COLO829 (cell line): ENCODE results near the gene TOB1.
"Not testable (repeated sequence)": the region's sequence is repeated elsewhere in the genome, so short reads cannot be mapped to it uniquely, and the experiment has no call there.

Source experiments
- DNase-seq: peaks from one replicate; pipeline ENCODE4 v3.0.0; 2012; ENCODE audit warnings: low spot score

Gene TOB1

DNA sequence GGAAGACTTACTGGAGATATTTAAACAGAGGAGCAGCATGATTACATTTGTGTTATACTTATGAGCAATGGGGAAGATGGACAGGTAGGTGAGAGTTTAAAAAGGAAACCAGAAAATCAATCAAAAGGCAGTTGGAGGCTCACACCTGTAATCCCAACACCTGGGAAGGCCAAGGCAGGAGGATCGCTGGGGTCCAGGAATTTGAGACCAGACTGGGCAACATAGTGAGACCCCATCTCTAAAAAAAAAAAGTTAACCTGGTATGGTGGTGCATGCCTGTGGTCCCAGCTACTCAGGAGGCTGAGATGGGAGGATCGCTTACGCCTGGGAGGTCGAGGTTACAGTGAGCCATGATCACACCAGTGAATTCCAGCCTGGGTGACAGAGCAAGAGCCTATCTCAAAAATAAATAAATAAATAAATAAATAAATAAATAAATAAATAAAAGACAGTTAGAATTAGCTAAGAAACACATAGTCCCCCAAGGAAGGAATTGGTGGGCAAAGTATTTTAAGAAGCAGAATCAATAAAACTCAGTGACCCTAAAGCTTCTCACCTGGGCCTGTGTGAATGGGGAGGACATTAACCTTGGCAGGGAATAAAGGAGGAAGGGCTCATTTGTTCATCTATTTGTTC, 32.3 kb upstream of the TOB1 start:
- DNase-seq: no peak

DNA sequence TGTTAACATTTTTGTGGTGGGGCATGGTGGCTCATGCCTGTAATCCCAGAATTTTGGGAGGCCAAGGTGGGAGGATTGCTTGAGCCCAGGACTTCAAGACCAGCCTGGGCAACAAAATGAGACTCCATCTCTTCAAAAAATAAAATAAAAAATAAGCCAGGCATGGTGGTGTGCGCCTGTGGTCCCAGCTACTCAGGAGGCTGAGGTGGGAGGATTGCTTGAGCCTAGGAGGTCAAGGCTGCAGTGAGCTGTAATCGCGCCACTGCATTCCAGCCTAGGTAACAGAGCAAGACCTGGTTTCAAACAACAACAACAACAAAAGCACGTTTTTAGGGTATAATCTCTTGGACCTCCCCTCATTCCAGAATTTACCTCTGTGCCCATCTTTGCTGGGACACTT, 28.4 kb upstream of the TOB1 start:
- DNase-seq: not testable (repeated sequence)

DNA sequence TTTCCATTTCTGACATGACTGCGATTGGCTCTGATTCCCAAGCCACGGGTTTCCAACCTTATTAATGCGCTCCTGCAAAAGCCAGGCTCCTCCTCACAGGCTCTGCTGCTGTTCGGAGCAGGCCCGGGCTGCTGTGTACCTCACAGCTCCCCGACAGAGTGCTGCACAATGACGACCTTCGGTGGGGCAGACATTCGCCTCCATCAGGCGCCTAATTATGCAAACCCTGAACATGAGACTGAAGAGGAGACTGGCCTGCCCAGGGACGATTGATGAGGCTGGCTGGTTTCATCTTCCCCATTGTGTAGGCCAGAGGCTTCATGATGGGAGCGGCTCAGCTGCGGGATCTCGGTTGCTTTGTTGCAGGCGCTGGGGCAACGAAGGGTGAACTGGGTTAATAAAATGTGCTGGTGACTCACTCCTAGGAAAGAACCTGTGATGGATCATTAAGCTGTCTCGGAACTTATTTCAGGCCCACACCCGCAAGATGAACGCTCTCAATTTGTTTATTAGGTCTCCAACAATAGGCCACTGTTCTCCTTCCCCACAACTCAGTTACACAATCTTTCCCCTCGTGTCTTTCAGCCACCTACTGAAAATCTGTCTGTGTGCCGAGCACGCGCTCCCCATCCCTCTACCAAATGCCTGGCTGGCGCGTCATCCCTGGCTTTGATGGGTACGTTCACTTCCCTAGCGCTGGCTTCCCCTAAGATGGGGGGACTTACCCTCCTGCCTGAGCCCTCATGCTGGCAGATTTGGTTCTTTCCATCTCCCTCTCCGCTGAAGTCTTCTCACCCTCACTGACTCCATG, 27.2 kb upstream of the TOB1 start:
- DNase-seq: peak; percentile 87

DNA sequence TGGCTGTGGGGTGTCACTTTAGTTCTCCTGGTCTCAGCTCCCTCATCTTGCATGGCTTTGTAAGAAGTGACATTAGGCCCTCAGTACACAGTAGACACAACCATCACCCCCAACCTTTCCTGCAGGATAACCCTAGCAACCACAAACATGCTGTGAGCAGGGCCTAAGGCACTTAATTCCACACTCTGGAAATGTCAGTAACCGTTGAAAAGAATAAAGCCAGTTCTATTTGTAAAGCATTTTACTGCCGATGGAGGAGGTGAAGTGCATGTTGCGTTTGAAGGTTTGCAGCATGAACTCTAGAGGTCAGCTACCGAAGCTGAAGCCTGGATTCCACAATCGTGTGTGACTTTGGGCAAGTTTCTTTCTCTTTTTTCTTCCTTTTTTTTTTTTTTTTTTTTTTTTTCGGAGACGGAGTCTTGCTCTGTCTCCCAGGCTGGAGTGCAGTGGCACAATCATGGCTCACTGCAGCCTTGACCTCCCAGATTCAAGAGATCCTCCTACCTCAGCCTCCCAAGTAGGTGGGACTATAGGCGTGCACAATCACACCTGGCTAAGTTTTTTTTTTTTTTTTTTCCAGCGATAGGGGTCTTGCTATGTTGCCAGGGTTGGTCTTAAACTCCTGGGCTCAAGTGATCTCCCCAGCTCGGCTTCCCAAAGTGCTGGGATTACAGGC, 26.1 kb upstream of the TOB1 start:
- no peak for DNase-seq

- no peak for DNase-seq
Measured at GRCh38 chr17:50891577-50891989, 25.4 kb upstream of the TOB1 start.

DNA sequence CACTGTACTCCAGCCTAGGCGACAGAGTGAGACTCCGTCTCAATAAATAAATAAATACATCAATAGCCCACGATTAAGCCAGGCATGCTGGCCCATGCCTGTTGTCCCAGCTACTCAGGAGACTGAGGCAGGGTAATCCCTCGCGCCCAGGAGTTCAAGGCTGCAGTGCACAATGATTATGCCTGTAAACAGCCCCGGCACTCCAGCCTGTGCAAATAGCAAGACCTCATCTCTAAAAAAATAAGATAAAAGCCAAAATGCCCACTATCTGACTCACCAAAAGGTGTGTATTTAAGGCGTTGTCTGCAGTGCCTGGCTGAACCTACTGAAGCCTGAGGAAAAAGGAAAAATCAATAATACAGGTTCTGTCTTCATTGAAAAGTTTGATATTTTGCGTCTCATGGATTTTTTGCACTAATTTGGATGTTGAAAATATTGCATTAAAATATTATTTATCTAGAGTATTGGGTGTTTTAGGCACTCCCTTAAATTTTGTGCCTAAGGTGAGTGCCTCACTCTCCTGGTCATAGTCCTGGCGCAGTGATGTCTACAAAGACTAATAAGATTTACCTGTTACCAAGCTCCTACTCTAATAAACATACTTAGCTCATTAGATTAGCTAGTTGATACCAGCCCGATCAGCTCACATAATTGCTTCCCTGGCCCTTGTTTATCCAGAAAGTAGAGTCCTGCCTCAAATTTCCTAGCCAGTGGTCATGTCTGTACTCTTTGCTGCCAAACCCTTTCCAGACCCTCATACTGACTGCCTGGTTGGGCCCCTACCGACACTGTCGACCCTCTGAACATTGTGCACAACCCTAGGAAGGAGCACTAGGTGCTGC, 24.7 kb upstream of the TOB1 start:
- no peak for DNase-seq

GRCh38 chr17:50889528-50890118, 23.5 kb upstream of the TOB1 start:
- no peak for DNase-seq

- DNase-seq: no peak
Measured at GRCh38 chr17:50887705-50888245, 21.6 kb upstream of the TOB1 start.

- no peak for DNase-seq
Measured at GRCh38 chr17:50884439-50885311, 18.5 kb upstream of the TOB1 start.

DNA sequence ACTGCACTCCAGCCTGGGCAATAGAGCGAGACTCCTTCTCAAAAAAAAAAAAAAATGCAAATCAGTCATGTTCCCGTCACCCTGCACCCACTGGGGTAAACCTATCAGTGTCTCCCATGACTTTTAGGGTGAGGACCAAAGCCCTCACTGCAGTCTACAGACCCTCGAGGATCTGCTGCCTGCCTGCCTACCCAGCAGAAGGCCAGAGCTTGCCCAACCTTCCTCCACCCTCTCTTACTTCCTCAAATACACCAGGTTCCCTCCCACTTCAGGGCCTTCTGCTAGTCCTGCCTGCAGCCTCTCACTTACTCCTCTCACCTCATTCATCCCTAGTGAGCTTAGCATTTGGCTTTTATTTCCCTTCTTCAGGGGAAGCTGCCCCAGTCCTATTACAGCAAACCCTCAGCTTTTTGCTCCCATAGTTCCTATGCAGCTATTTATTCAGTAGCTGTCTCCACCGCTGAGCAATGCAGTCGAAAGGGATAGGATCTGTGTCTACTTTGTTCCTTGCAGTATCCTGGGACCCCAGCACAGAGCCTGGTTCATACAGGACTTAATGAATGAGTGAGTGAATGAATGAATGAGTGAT, 17.8 kb upstream of the TOB1 start:
- no peak for DNase-seq

GRCh38 chr17:50882851-50883250, 16.7 kb upstream of the TOB1 start:
- no peak for DNase-seq

- no peak for DNase-seq
Measured at GRCh38 chr17:50881182-50881581, 15.0 kb upstream of the TOB1 start.

- no peak for DNase-seq
Measured at GRCh38 chr17:50879086-50879485, 12.9 kb upstream of the TOB1 start.

DNA sequence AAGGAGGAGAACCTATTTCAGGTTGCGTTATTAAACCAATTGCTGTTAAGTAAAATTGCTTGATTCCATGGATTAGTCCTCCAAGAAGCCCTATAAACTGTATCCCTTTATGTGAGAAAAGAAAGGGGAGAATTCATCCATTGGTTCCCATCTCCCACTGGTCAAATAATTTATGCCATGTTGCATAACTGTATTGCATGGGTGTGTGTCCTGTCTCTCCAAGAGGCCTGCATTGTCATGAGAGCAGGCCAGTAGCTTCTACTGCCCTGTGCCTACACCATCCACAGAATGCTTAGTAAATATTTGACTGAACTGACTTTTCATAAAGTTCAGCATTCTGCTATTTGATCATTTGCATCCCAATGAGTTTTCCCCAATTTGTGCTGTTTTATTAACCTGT, 11.7 kb upstream of the TOB1 start:
- DNase-seq: no peak

- DNase-seq: not testable (repeated sequence)
Measured at GRCh38 chr17:50877042-50877441, 10.9 kb upstream of the TOB1 start.

- no peak for DNase-seq
Measured at GRCh38 chr17:50875074-50875473, 8.9 kb upstream of the TOB1 start.

DNA sequence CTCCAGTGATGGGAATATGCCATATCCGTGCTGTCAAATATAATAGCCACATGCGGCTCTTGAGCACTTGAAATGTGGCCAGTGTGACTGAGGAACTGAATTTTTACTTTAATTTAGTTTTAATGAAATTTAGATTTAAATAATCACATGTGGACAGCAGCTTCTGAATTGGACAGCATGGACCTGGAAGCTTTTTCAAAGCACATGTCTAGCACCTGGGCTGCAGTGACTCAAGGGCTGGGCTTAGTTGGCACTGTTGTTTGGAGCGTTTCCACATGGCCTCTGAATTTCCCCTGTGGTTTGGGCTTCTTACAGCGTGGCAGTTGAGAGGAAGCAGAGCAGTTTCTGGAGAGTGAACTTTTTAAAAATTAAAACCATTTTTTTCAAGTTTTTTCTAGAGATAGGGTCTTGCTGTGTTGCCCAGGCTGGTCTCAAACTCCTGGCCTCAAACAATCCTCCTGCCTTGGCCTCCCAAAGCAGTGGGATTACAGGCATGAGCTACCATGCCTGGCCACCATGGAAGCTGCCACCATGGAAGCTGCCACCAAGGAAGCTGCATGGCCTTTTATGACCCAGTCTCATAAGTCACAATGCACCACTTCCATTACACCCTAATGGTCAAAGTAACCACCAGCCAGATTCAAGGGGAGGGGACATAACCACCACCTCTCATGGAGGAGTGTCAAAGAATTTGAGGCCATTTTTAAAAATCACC, 6.7 kb upstream of the TOB1 start:
- DNase-seq: no peak

DNA sequence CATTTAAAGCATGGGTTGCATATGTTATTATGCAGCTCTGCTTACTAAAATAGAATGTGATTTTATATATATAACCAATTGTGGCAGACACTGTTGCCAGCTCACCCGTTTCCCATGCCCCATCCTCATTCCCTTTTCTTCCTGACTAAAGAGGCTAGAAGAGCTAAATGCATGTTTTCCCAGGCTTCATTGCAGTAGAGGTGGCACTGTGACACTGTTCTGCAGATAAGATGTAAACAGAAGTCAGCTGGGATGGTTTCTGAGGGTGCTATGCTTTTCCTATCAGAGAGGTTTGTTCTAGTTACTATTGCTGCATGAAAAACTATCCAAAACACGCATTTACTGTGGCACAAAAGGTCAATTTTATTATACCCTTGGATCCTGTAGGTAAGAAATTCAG, 5.7 kb upstream of the TOB1 start:
- DNase-seq: no peak

DNA sequence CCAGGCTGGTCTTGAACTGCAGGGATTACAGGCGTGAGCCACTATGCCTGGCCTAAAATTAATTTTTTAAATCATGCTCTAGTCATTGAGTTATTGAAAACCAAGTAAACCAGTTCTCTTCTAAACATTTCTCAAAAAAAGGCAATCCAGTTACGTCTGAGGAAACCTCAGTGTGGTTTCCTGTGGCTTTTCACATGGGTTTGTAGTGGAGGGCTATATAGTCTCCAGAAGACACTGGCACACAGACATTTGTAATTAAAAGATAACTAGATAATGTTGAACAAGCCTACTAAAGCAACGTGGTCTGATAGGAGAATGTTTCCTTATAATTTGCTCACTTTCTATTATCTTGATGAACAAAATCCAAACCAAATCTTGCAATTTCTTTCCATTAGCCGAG, 5.2 kb upstream of the TOB1 start:
- no peak for DNase-seq

DNA sequence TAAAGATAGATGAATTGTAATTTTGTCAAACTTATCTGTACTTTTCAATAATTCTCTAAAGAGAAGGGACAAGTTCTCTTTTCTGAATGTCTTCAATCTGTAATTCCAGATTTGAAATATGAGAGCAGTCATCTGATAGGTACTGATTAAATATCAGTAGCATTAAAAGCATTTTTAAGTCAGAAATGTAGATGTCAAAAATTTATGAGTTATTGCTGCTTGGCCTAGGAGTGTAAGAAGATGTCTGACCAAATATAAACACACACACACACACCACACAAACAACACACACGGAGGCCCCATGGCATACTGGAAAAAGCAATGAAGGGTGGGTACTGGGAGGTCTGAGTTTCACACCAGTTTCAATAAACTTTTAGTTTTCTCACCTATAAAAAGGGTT, 2.4 kb upstream of the TOB1 start:
- no peak for DNase-seq
